Activated CD4-positive, alpha-beta T cell treated with anti-CD3 and anti-CD28 coated beads for 36 hours (primary cell): ENCODE data around the gene LIFR. TPM values are rescaled to one million over a fixed set of nuclear protein-coding genes. Genes with fewer than 3 reads are reported as not detected.

Source experiments
- ATAC-seq: fragments of 200-7000 bp; cut with Tn5 transposase; one replicate; pipeline ENCODE4 v1.10.0; 2021; ENCODE audit warnings: mild to moderate bottlenecking, moderate library complexity
- CTCF ChIA-PET: fragments of 350-600 bp; sonication (Branson Sonifier 250); formaldehyde crosslinking; loops from one replicate; lab custom pipeline; 2021; ENCODE audit warnings: antibody characterized with exemption; lab: Charles Lee
- POLR2A ChIA-PET: fragments of 350-600 bp; sonication (Branson Sonifier 250); formaldehyde crosslinking; loops from one replicate; lab custom pipeline; 2021; ENCODE audit warnings: antibody characterized with exemption, inconsistent platforms; lab: Charles Lee
- DNase-seq: peaks from one replicate; pipeline ENCODE4 v3.0.0-alpha.2; 2020
- H3K27ac Mint-ChIP-seq: one replicate; pipeline ENCODE4 v1.8.0; 2021; ENCODE audit warnings: mixed read lengths
- H3K27me3 Mint-ChIP-seq: one replicate; pipeline ENCODE4 v1.8.0; 2021; ENCODE audit warnings: mixed read lengths
- H3K36me3 Mint-ChIP-seq: one replicate; pipeline ENCODE4 v1.8.0; 2021; ENCODE audit warnings: low read depth, mixed read lengths
- H3K4me1 Mint-ChIP-seq: one replicate; pipeline ENCODE4 v1.8.0; 2021; ENCODE audit warnings: mixed read lengths
- H3K4me3 Mint-ChIP-seq: one replicate; pipeline ENCODE4 v1.8.0; 2021; ENCODE audit warnings: mild to moderate bottlenecking, moderate library complexity, mixed read lengths
- H3K9me3 Mint-ChIP-seq: one replicate; pipeline ENCODE4 v1.8.0; 2021; ENCODE audit warnings: low read depth, mixed read lengths
- intact Hi-C, 2 experiments: fragments of 100-400 bp; cut with DNase I in 1 of 2; cut with micrococcal nuclease in 1 of 2; formaldehyde crosslinking; loops; one replicate each; pipeline versions ENCODE4 v1.14.2 to v1.15.1; 2022 to 2024; cut with DNase I, micrococcal nuclease
- total RNA-seq, 2 experiments: library from RNA; stranded (reverse); gene quantifications; one replicate each; pipeline ENCODE4 v1.2.3, GENCODE V29; 2021

The LIFR gene
- total RNA-seq, 2 experiments from 2014 or later: 0.09 to 0.14 TPM

DNA sequence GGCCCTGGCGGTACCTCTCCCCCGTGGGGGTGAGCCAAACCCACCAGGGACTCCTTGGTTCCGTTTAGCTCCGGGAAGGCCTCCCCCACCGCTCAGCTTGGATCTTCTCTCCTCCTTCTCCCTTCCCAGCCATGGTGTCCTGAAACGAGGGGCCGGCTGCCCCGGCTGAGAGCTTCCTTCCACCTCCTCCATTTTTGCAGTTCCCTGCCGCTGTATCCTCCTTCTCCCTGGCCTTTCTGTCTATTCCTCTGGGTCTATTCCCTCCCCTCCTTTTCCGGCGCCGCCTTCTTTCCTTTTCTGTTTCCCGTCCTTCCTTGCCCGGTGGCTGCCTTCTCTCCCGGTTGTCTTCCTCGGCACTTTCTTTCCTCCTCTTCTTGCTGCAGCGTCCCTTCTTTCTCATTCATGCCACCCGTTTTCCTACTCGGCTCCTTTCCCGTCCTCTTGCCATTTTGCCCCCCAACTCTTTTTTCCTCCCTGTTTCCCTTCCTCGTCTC is 110.4 kb downstream of the LIFR start:
- ChIA-PET CTCF (interaction anchor here (0.5 to 7.1 kb wide), 4 partner anchors 10 to 877 kb away, joined by 3 to 147 read pairs (median 4); no protein-coding TSS in a partner anchor), POLR2A (no interaction called here)
- ATAC-seq: no peak
- no peaks in the 10 kb centered on the region for H3K36me3 Mint-ChIP-seq
- no peaks in the 10 kb centered on the region for H3K4me1 Mint-ChIP-seq
- no peak overlapping the region for H3K4me3 Mint-ChIP-seq
- H3K9me3 Mint-ChIP-seq: no peaks in the 10 kb centered on the region
- intact Hi-C loops: no loop called here
- no peak overlapping the region for H3K27ac Mint-ChIP-seq
- DNase-seq: no peak
- peaks cover 43% of the 10 kb centered on the region for H3K27me3 Mint-ChIP-seq

GRCh38 chr5:38445374-38446028 is 110.9 kb downstream of the LIFR start:
- Mint-ChIP-seq H3K27ac (no peak overlapping the region), H3K9me3 (no peaks in the 10 kb centered on the region), H3K4me3 (no peak overlapping the region), H3K36me3 (no peaks in the 10 kb centered on the region), H3K27me3 (peaks cover 37% of the 10 kb centered on the region), H3K4me1 (no peaks in the 10 kb centered on the region)
- CTCF ChIA-PET: interaction anchor here (0.5 to 7.1 kb wide), 5 partner anchors 9 to 877 kb away, joined by 3 to 147 read pairs (median 3); no protein-coding TSS in a partner anchor
- intact Hi-C loops: no loop called here
- POLR2A ChIA-PET: no interaction called here
- ATAC-seq (no peak), DNase-seq (no peak)

DNA sequence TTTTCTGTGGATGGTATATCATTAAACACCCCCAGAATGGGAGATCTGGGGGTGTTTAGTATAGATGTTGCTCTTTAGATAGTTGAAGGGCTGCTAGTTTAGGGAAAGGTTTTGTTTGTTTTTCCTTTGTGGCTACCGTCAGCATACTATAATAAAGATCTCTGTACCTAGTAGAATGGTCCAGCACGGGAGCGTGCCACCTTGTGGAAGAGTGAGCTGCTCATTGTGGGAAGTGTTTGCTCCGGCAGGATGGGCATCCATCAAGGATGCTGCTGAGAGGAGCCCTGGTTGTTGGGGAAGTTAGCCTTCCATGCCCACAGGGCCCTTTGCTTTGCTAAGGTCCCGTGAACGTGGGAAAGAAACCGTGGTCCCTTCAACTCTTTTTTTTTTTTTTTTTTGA is 113.1 kb downstream of the LIFR start:
- Mint-ChIP-seq H3K4me3 (no peak overlapping the region), H3K27me3 (peaks cover 30% of the 10 kb centered on the region), H3K4me1 (no peaks in the 10 kb centered on the region), H3K36me3 (no peaks in the 10 kb centered on the region), H3K9me3 (no peaks in the 10 kb centered on the region), H3K27ac (no peak overlapping the region)
- POLR2A ChIA-PET: interaction anchor here (0.7 kb wide), 1 partner anchor 114 kb away, joined by 3 read pairs; no protein-coding TSS in a partner anchor
- intact Hi-C loops: loop anchor here in 1 of 2 experiments (5.0 kb wide), 1 partner anchor 479 kb away; no protein-coding TSS in a partner anchor
- CTCF ChIA-PET: interaction anchor here (1.3 to 7.1 kb wide), 3 partner anchors 21 to 368 kb away, joined by 3 to 147 read pairs (median 26); no protein-coding TSS in a partner anchor
- DNase-seq (no peak), ATAC-seq (no peak)

GRCh38 chr5:38442247-38442573 is 114.2 kb downstream of the LIFR start:
- no peak overlapping the region for H3K27ac Mint-ChIP-seq
- DNase-seq (no peak), ATAC-seq (no peak)
- intact Hi-C loops: loop anchor here in 1 of 2 experiments (5.0 kb wide), 1 partner anchor 480 kb away; no protein-coding TSS in a partner anchor
- H3K9me3 Mint-ChIP-seq: no peaks in the 10 kb centered on the region
- no peaks in the 10 kb centered on the region for H3K36me3 Mint-ChIP-seq
- no peaks in the 10 kb centered on the region for H3K4me1 Mint-ChIP-seq
- POLR2A ChIA-PET: interaction anchor here (0.6 kb wide), 1 partner anchor 1942 kb away, joined by 8 read pairs; no protein-coding TSS in a partner anchor
- no peak overlapping the region for H3K4me3 Mint-ChIP-seq
- peaks cover 27% of the 10 kb centered on the region for H3K27me3 Mint-ChIP-seq
- CTCF ChIA-PET: interaction anchor here (0.7 to 7.1 kb wide), 52 partner anchors 9 to 848 kb away, joined by 3 to 147 read pairs (median 5); no protein-coding TSS in a partner anchor

DNA sequence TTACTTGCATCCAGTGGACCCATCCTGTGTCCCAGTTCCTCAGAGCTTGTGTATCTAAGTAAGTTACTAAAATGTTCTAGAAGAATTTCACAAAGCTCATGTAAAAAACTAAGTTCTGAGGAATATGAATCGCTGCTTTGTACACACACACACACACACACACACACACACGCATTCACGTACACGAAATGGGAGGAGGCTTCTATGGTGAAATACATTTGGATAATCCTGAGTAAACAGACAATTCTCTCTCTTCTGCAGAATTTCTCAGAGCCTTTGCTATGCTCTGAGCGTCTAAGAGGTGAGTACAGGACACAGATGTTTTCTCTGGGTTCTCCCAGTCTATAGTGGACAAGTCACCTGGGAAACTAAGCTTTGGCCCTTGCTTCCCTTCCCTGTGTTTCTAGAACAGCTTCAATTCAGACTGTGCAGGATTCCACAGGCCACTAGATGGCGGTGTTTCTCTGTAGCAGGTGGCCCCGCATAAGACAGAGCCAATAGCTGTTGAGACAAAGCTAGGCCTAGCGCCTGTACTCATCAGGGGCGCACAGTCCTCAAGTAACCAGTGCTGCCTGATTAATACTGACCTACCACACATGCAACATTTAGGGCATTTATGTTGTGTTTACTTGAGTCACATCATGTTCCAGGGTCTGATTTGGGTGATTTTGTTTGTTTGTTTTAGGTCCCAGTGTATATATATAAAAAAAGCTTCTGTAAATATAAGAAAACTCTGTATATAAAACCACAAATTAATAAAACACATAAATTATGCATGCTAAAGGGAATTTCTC is 114.8 kb downstream of the LIFR start:
- POLR2A ChIA-PET: interaction anchor here (0.6 kb wide), 1 partner anchor 1942 kb away, joined by 8 read pairs; no protein-coding TSS in a partner anchor
- no peaks in the 10 kb centered on the region for H3K9me3 Mint-ChIP-seq

GRCh38 chr5:38438757-38439156 is 117.7 kb downstream of the LIFR start:
- Mint-ChIP-seq H3K27ac (no peak overlapping the region), H3K36me3 (no peaks in the 10 kb centered on the region), H3K4me1 (no peaks in the 10 kb centered on the region), H3K9me3 (no peaks in the 10 kb centered on the region), H3K4me3 (no peak overlapping the region), H3K27me3 (peaks cover 29% of the 10 kb centered on the region)
- intact Hi-C loops: no loop called here
- DNase-seq (no peak), ATAC-seq (no peak)
- CTCF ChIA-PET: no interaction called here
- POLR2A ChIA-PET: no interaction called here

More for the DNA sequence above, 114.8 kb downstream of the LIFR start:
- H3K36me3 Mint-ChIP-seq: no peaks in the 10 kb centered on the region
- DNase-seq: peak; percentile 90
- H3K27ac Mint-ChIP-seq: no peak overlapping the region
- no peak overlapping the region for H3K4me3 Mint-ChIP-seq
- H3K4me1 Mint-ChIP-seq: no peaks in the 10 kb centered on the region
- intact Hi-C loops: loop anchor here (1.0 to 5.0 kb wide), 7 partner anchors 110 to 481 kb away; partner anchors contain the start of gene LIFR (in 1 of the 2)
- H3K27me3 Mint-ChIP-seq: peaks cover 25% of the 10 kb centered on the region
- CTCF ChIA-PET: interaction anchor here (0.6 to 7.1 kb wide), 61 partner anchors 9 to 848 kb away, joined by 3 to 147 read pairs (median 4); no protein-coding TSS in a partner anchor
- ATAC-seq: peak; percentile 99

DNA sequence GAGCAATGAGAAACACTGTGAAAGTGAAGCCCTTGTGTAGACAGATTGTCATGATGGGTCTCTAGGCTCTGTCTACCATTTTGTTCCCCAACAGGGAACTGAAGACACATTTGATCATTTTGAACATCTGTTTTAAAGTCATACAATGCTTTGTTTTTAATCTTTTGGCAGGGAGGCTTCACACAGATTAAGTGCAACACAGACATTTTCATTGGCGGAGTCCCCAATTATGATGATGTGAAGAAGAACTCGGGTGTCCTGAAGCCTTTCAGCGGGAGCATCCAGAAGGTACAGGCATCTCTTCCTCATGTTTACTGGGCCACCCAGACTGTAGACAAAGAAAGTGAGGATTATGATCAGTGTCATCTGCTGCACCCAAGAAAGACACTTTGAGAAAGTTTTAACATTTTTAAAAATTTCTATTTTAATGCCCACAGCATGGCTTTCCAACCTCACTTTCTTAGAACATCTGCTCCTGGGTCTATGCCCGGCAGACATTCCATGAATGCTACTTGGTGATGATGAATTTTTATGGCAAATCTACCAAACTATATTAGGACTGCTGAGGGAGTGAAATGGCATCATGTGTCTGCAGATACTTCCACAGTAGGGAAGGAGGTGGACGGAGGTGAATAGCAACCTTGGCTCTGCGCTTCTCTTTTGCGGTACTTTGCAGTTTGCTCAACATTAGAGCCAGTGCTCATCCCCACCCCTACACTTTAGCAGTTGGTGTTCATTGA is 121.3 kb downstream of the LIFR start:
- no peak for ATAC-seq
- no peaks in the 10 kb centered on the region for H3K4me1 Mint-ChIP-seq
- no peak for DNase-seq
- H3K4me3 Mint-ChIP-seq: no peak overlapping the region
- ChIA-PET CTCF (interaction anchor here (0.7 to 1.7 kb wide), 2 partner anchors 14 to 309 kb away, joined by 4 to 7 read pairs; no protein-coding TSS in a partner anchor), POLR2A (no interaction called here)
- H3K9me3 Mint-ChIP-seq: no peaks in the 10 kb centered on the region
- no peak overlapping the region for H3K27ac Mint-ChIP-seq
- H3K36me3 Mint-ChIP-seq: no peaks in the 10 kb centered on the region
- intact Hi-C loops: no loop called here
- H3K27me3 Mint-ChIP-seq: peaks cover 25% of the 10 kb centered on the region

GRCh38 chr5:38433160-38433861 is 123.1 kb downstream of the LIFR start:
- intact Hi-C loops: no loop called here
- POLR2A ChIA-PET: interaction anchor here (0.5 kb wide), 1 partner anchor 1109 kb away, joined by 8 read pairs; no protein-coding TSS in a partner anchor
- peaks cover 21% of the 10 kb centered on the region for H3K27me3 Mint-ChIP-seq

GRCh38 chr5:38431242-38431853 is 125.1 kb downstream of the LIFR start:
- DNase-seq: no peak
- Mint-ChIP-seq H3K4me1 (no peaks in the 10 kb centered on the region), H3K9me3 (no peaks in the 10 kb centered on the region), H3K36me3 (no peaks in the 10 kb centered on the region), H3K27ac (no peak overlapping the region), H3K4me3 (no peak overlapping the region), H3K27me3 (peaks cover 22% of the 10 kb centered on the region)
- no peak for ATAC-seq
- ChIA-PET POLR2A (no interaction called here), CTCF (interaction anchor here (0.7 to 2.6 kb wide), 5 partner anchors 10 to 490 kb away, joined by 3 to 10 read pairs (median 3); no protein-coding TSS in a partner anchor)
- intact Hi-C loops: no loop called here

More at GRCh38 chr5:38433160-38433861, 123.1 kb downstream of the LIFR start:
- Mint-ChIP-seq H3K9me3 (no peaks in the 10 kb centered on the region), H3K4me3 (no peak overlapping the region), H3K27ac (no peak overlapping the region), H3K36me3 (no peaks in the 10 kb centered on the region), H3K4me1 (no peaks in the 10 kb centered on the region)
- ATAC-seq (no peak), DNase-seq (no peak)
- CTCF ChIA-PET: interaction anchor here (0.8 to 2.6 kb wide), 4 partner anchors 9 to 44 kb away, joined by 3 to 10 read pairs (median 6); no protein-coding TSS in a partner anchor
